H1 (cell line): Measurements from ENCODE around the gene ATP6V0A1.

ENCODE experiments used
- ATF2 ChIP-seq: IDR thresholded peaks from 2 replicates; pipeline ENCODE4 v1.6.1; 2012; ENCODE audit warnings: low read length, inconsistent platforms
- CTCF ChIP-seq, 3 experiments: IDR thresholded peaks; 1 replicate in 2 of 3; 2 replicates in 1 of 3; pipeline versions ENCODE4 v1.5.1 to v1.6.1; 2011; ENCODE audit warnings: low read length in 3 of 3, mild to moderate bottlenecking in 3 of 3, inconsistent platforms in 2 of 3, low read depth in 1 of 3, moderate library complexity in 1 of 3; ENCODE audit not compliant: insufficient read depth in 1 of 3; ENCODE audit errors: control extremely low read depth in 1 of 3
- E2F6 ChIP-seq: IDR thresholded peaks from 2 replicates; pipeline ENCODE4 v1.6.1; 2012; ENCODE audit warnings: inconsistent platforms
- EZH2 ChIP-seq: fragments of 200-600 bp; sonication (generic); IDR thresholded peaks from 2 replicates; pipeline ENCODE4 v1.7.1; 2012; ENCODE audit warnings: low read depth, mild to moderate bottlenecking, moderate library complexity, low read length, inconsistent platforms; ENCODE audit not compliant: severe bottlenecking
- NANOG ChIP-seq: IDR thresholded peaks from 2 replicates; pipeline ENCODE4 v1.6.1; 2011; ENCODE audit warnings: low read length, low read depth, mild to moderate bottlenecking, inconsistent platforms; ENCODE audit not compliant: insufficient read depth, poor library complexity, severe bottlenecking
- NRF1 ChIP-seq: IDR thresholded peaks from 2 replicates; pipeline ENCODE4 v1.6.1; 2011; ENCODE audit warnings: mild to moderate bottlenecking, low read depth, low read length, improper control_type of control experiment
- POLR2A ChIP-seq, 2 experiments: IDR thresholded peaks; 1 replicate in 1 of 2; 2 replicates in 1 of 2; pipeline ENCODE4 v1.6.1; 2011; ENCODE audit warnings: low read depth in 2 of 2, low read length in 2 of 2, mild to moderate bottlenecking in 2 of 2; ENCODE audit errors: control extremely low read depth in 1 of 2
- SUZ12 ChIP-seq: fragments of 200-600 bp; sonication (generic); IDR thresholded peaks from 2 replicates; pipeline ENCODE4 v1.6.1; 2012; ENCODE audit warnings: mild to moderate bottlenecking, inconsistent platforms, low read length, moderate library complexity, mixed read lengths
- TAF1 ChIP-seq: IDR thresholded peaks from 2 replicates; pipeline ENCODE4 v1.6.1; 2011; ENCODE audit warnings: mild to moderate bottlenecking, low read depth, low read length
- TAF7 ChIP-seq: optimal IDR thresholded peaks from 2 replicates; pipeline ENCODE3; 2011; ENCODE audit warnings: low read depth, mild to moderate bottlenecking, inconsistent platforms, low read length, moderate library complexity, borderline replicate concordance

- TF ChIP-seq SUZ12 (no peak), CTCF (IDR thresholded peaks at IDR 0.05; ENCODE audit: control extremely low read depth in 1 of 3, insufficient read depth in 1 of 3, low read depth in 1 of 3, low read length in 3 of 3) (no peak), E2F6 (no peak), POLR2A (IDR thresholded peaks at IDR 0.05; ENCODE audit: control extremely low read depth in 1 of 2, low read depth in 2 of 2, low read length in 2 of 2) (no peak), TAF1 (no peak), NRF1 (no peak), EZH2 (no peak), ATF2 (no peak), NANOG (no peak), TAF7 (no peak)
Observed at GRCh38 chr17:42456223-42457106, 2.2 kb upstream of the ATP6V0A1 start.
